H1 (cell line): Measurements from ENCODE around the gene THBS1. TPM values are rescaled to one million over a fixed set of nuclear protein-coding genes. Genes with fewer than 3 reads are reported as not detected.

Source experiments
- CHD7 ChIP-seq: fragments of 300-600 bp; sonication (generic); IDR thresholded peaks from 2 replicates; pipeline ENCODE4 v1.7.1; 2012; ENCODE audit warnings: low read length, moderate library complexity, mild to moderate bottlenecking, inconsistent platforms; ENCODE audit not compliant: insufficient replicate concordance
- FOSL1 ChIP-seq: IDR thresholded peaks from 2 replicates; pipeline ENCODE4 v1.6.1; 2011; ENCODE audit warnings: mild to moderate bottlenecking, low read depth, low read length, moderate library complexity; ENCODE audit not compliant: insufficient read depth
- MAFK ChIP-seq: IDR thresholded peaks from 2 replicates; pipeline ENCODE4 v1.6.1; 2012; ENCODE audit warnings: low read depth, mild to moderate bottlenecking, improper control_type of control experiment, low read length
- SIN3A ChIP-seq, 2 experiments: IDR thresholded peaks in 1 of 2; conservative IDR thresholded peaks in 1 of 2; 2 replicates each; pipeline ENCODE4 v1.6.1; 2011 to 2012; ENCODE audit warnings: low read length in 2 of 2, improper control_type of control experiment in 1 of 2, low read depth in 1 of 2, mild to moderate bottlenecking in 1 of 2
- SP2 ChIP-seq: IDR thresholded peaks from 2 replicates; pipeline ENCODE4 v1.6.1; 2012; ENCODE audit warnings: mild to moderate bottlenecking, low read length, inconsistent platforms
- SRF ChIP-seq: IDR thresholded peaks from 2 replicates; pipeline ENCODE4 v1.6.1; 2011; ENCODE audit warnings: mild to moderate bottlenecking, low read depth, low read length, moderate library complexity
- TAF1 ChIP-seq: IDR thresholded peaks from 2 replicates; pipeline ENCODE4 v1.6.1; 2011; ENCODE audit warnings: mild to moderate bottlenecking, low read depth, low read length
- TCF12 ChIP-seq: IDR thresholded peaks from 2 replicates; pipeline ENCODE4 v1.6.1; 2011; ENCODE audit warnings: low read depth, mild to moderate bottlenecking, low read length
- polyA plus RNA-seq, 7 experiments: library from polyadenylated mRNA; depleted of rRNA in 3 of 7; stranded (reverse) in 5 of 7; unstranded in 2 of 7; fragments of >200 nt in 5 of 7; fragments of 200-250 nt in 2 of 7; gene quantifications; 1 replicate in 5 of 7; 2 replicates in 1 of 7; 4 replicates in 1 of 7; pipeline versions ENCODE4 v1.2.1 to v1.2.3, GENCODE V29; 2011 to 2013; ENCODE audit warnings: missing spikeins in 2 of 7, mixed read lengths in 2 of 7
- total RNA-seq: library from RNA; stranded (reverse); fragmentation: NEBNext Ultra II Directional; extraction: Animal tissue kit (Norgen Biotek cat#: 25700); gene quantifications from 2 replicates; pipeline ENCODE4 v1.2.1, GENCODE V29; 2021
- TF ChIP-seq, protein P1 (sequence below): IDR thresholded peaks from 2 replicates; pipeline ENCODE4 v1.6.1; 2011; ENCODE audit warnings: low read length, improper control_type of control experiment

Gene THBS1
- total and polyA plus RNA-seq, 2 of the 8 experiments (the other 6 are each of a cell fraction or from before 2014, with no cell fraction given) = 10.3 to 63.3 TPM

- TF ChIP-seq CHD7 (no peak), SP2 (no peak), MAFK (no peak), FOSL1 (no peak), TAF1 (peak; percentile 100), SIN3A (conservative IDR thresholded peaks at IDR 0.05 in 1 of 2, IDR thresholded peaks at IDR 0.05 in 1 of 2; ENCODE audit: low read depth in 1 of 2, low read length in 2 of 2) (0 out of 4 replicates have a peak, but pooled peaks of 1 of the 2 experiments have one; percentile 16), SRF (no peak), TCF12 (no peak)
- TF ChIP-seq, protein P1, sequence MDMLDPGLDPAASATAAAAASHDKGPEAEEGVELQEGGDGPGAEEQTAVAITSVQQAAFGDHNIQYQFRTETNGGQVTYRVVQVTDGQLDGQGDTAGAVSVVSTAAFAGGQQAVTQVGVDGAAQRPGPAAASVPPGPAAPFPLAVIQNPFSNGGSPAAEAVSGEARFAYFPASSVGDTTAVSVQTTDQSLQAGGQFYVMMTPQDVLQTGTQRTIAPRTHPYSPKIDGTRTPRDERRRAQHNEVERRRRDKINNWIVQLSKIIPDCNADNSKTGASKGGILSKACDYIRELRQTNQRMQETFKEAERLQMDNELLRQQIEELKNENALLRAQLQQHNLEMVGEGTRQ = no peak
Observed at GRCh38 chr15:39580485-39581241, at the start of gene THBS1 (continued).
